HG03457 (cell line): ENCODE measurements around the gene NDUFAB1.
"Not testable (repeated sequence)": the region's sequence is repeated elsewhere in the genome, so short reads cannot be mapped to it uniquely, and the experiment has no call there.

Experiments
- ATAC-seq: cut with Tn5 transposase; IDR thresholded peaks from one replicate; pipeline ENCODE4 v1.9.1; 2021; ENCODE audit warnings: moderate number of reproducible peaks; ENCODE audit not compliant: unreplicated experiment

The NDUFAB1 gene

DNA sequence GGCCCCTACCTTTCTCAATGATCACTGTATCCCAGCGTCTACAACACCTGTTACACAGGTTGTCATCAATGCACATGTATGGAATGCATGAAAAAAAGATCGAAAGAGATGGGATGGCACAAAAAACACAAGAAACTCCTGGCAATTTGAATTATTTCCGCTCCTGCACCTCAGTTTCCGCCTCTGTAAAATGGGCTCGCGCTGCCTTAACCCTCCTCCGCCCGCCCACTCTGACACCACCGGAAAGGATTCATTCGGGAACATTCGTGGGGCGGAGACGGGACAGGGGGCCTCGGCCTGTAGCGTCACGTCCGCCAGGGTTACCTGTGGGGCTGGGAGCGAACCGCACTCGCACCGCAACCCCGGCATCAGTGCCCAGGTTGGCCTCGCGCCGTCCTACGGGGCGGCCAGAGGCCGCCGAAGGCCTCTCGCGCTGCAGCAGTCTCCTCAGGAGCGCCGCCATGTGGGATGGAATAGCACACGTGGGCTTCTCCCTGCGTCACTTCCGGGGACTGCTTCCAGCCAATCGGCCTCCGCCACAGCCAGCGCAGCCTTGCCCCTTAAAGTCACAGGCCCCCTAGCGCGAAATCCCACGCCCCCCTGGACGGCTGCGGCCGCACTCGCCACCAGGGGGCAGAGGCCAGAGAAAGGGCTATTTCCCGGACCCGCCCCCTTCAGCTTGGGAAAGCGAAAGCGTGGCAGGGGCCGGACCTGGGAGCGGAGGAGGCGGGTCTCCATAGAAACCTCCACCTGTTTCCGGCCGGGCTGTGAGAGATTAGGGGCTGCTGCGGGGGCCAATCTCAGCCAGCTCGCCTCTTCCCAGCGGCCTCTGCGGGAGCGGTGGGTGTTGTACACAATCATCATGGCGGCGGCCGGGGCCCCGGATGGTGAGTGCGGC lies 39.0 kb downstream of the NDUFAB1 start, which contains the start of the genes EARS2 and UBFD1:
EARS2 (minus strand) TSS at position 470 of the 898 bp plus-strand sequence; CDS start at position 463, 7 bp downstream.
UBFD1 (plus strand) TSS at position 847 of the 898 bp plus-strand sequence; CDS start at position 863, 16 bp downstream.
- peak; percentile 73 for ATAC-seq

- ATAC-seq = no peak
Observed at GRCh38 chr16:23554536-23554935, 41.6 kb downstream of the NDUFAB1 start.

- ATAC-seq = no peak
Observed at GRCh38 chr16:23552161-23552560, 44.0 kb downstream of the NDUFAB1 start.

DNA sequence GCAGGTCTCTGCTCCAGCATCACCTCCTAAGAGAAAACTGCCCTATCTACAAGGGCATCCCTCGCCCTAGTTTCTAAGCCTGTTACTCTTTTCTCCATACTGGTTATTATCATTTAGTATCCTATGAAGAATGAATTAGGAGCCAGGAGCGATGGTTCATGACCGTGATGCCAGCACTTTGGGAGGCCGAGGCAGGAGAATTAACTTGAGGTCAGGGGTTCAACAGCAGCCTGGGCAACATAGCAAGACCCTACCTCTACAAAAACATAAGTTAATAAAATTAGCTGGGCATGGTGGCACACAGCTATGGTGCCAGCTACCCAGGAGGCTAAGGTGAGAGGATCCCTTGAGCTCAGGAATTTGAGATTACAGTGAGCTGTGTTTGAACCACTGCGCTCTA lies 46.2 kb downstream of the NDUFAB1 start:
- ATAC-seq = no peak

DNA sequence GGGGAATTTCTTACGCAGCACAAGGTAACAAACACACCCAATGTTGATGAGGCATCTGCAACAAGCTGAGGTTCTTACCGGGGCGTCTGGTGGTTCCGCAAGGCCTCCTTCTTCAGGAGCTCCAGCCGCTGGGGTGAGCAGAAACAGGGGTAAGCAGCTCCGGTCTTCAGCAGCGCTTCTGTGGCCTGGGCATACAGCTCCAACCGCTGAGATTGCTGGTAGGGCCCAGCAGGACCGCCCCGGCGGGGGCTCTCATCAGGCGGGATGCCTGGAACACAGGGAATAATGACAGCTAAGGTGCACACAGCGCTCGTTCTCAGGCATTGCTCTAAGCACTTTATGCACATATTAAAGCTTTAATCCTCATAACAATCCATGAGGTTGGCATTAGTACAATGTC lies 51.7 kb downstream of the NDUFAB1 start:
- ATAC-seq = no peak

DNA sequence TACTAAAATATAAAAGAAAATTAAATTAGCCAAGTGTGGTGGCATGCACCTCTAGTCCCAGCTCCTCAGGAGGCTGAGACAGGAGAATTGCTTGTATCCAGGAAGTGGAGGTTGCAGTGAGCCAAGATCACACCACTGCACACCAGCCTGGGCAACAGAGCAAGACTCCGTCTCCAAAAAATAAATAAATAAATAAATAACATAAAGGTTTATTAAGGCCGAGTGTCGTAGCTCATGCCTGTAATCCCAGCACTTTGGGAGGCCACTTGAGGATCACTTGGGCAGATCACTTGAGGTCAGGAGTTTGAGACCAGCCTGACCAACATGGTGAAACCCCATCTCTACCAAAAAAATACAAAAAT lies 55.3 kb downstream of the NDUFAB1 start:
- ATAC-seq = not testable (repeated sequence)

GRCh38 chr16:23539984-23540816 lies 55.9 kb downstream of the NDUFAB1 start:
- ATAC-seq = no peak

DNA sequence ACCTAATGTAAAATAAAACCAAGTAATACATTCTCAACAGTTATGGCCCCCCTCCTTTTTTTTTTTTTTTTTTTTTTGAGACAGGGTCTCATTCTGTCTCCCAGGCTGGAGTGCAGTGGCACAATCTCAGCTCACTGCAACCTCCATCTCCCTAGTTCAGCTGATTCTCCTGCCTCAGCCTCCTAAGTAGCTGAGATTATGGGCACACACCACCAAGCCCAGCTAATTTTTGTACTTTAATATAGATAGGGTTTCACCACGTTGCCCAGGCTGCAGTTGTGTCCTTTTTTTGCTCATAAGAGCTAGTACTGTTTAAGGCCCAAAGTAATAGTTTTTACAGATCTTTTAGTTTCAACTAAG lies 57.2 kb downstream of the NDUFAB1 start:
- no peak for ATAC-seq

GRCh38 chr16:23537390-23537789 lies 58.7 kb downstream of the NDUFAB1 start:
- ATAC-seq = no peak

- ATAC-seq = no peak
Observed at GRCh38 chr16:23535901-23536300, 60.2 kb downstream of the NDUFAB1 start.

GRCh38 chr16:23534868-23535860 lies 61.0 kb downstream of the NDUFAB1 start:
- no peak for ATAC-seq

GRCh38 chr16:23532448-23532847 lies 63.7 kb downstream of the NDUFAB1 start:
- ATAC-seq = no peak
